H1 (cell line): ENCODE results near the gene SLC12A5. TPM values are rescaled to one million over a fixed set of nuclear protein-coding genes. Genes with fewer than 3 reads are reported as not detected.

Experiments used
- ASH2L ChIP-seq: fragments of 200-600, 300-600 bp; sonication (generic); IDR thresholded peaks from one replicate; pipeline ENCODE4 v1.7.1; 2017; ENCODE audit warnings: low read length
- CEBPB ChIP-seq: IDR thresholded peaks from 2 replicates; pipeline ENCODE4 v1.6.1; 2012; ENCODE audit warnings: low read depth, low read length
- KDM4A ChIP-seq: IDR thresholded peaks from one replicate; pipeline ENCODE4 v1.7.1; 2012; ENCODE audit warnings: low read depth, mild to moderate bottlenecking, moderate library complexity, low read length, inconsistent platforms; ENCODE audit not compliant: severe bottlenecking
- MAFK ChIP-seq: IDR thresholded peaks from 2 replicates; pipeline ENCODE4 v1.6.1; 2012; ENCODE audit warnings: low read depth, mild to moderate bottlenecking, improper control_type of control experiment, low read length
- PHF8 ChIP-seq: fragments of 200-600 bp; sonication (generic); conservative IDR thresholded peaks from 2 replicates; pipeline ENCODE4 v1.7.1; 2012; ENCODE audit warnings: low read depth, mild to moderate bottlenecking, inconsistent platforms, low read length, moderate library complexity
- SIRT6 ChIP-seq: IDR thresholded peaks from one replicate; pipeline ENCODE4 v1.7.1; 2012; ENCODE audit warnings: low read length, inconsistent platforms
- TAF7 ChIP-seq: optimal IDR thresholded peaks from 2 replicates; pipeline ENCODE3; 2011; ENCODE audit warnings: low read depth, mild to moderate bottlenecking, inconsistent platforms, low read length, moderate library complexity, borderline replicate concordance
- TEAD4 ChIP-seq: IDR thresholded peaks from 2 replicates; pipeline ENCODE4 v1.6.1; 2012; ENCODE audit warnings: low read depth, low read length, inconsistent platforms, mixed read lengths
- polyA plus RNA-seq, 7 experiments: library from polyadenylated mRNA; depleted of rRNA in 3 of 7; stranded (reverse) in 5 of 7; unstranded in 2 of 7; fragments of >200 nt in 5 of 7; fragments of 200-250 nt in 2 of 7; gene quantifications; 1 replicate in 5 of 7; 2 replicates in 1 of 7; 4 replicates in 1 of 7; pipeline versions ENCODE4 v1.2.1 to v1.2.3, GENCODE V29; 2011 to 2013; ENCODE audit warnings: missing spikeins in 2 of 7, mixed read lengths in 2 of 7
- total RNA-seq: library from RNA; stranded (reverse); fragmentation: NEBNext Ultra II Directional; extraction: Animal tissue kit (Norgen Biotek cat#: 25700); gene quantifications from 2 replicates; pipeline ENCODE4 v1.2.1, GENCODE V29; 2021

SLC12A5 gene
- total and polyA plus RNA-seq, 2 of the 8 experiments (the other 6 are each of a cell fraction or from before 2014, with no cell fraction given): 1.9 to 7.3 TPM

GRCh38 chr20:46034039-46034438 is 5.0 kb downstream of the SLC12A5 start (continued):
- TF ChIP-seq SIRT6: no peak
- TF ChIP-seq ASH2L: no peak
- no peak for TF ChIP-seq PHF8
- no peak for TF ChIP-seq MAFK
- TF ChIP-seq TAF7: no peak
- no peak for TF ChIP-seq TEAD4
- TF ChIP-seq KDM4A: no peak
- no peak for TF ChIP-seq CEBPB
